H1 (cell line): Measurements from ENCODE around the gene PRR35. TPM values are rescaled to one million over a fixed set of nuclear protein-coding genes. Genes with fewer than 3 reads are reported as not detected.

ENCODE experiments used
- CTCF ChIA-PET: fragments of 300-600 bp; sonication (Branson Sonifier 250); formaldehyde crosslinking; loops from one replicate; lab custom pipeline; 2021; ENCODE audit not compliant: partially characterized antibody; lab: Charles Lee
- POLR2A ChIA-PET: fragments of 300-600 bp; sonication (Branson Sonifier 250); formaldehyde crosslinking; loops from one replicate; lab custom pipeline; 2021; ENCODE audit warnings: inconsistent platforms; ENCODE audit not compliant: partially characterized antibody; lab: Charles Lee
- DNase-seq, 2 experiments: peaks; one replicate each; pipeline versions ENCODE4 v3.0.0 to v3.0.0-alpha.2; 2010 to 2022; ENCODE audit warnings: low spot score in 2 of 2, low read depth in 1 of 2, mixed read lengths in 1 of 2
- FAIRE-seq: peaks from 2 replicates; lab custom pipeline; 2011; peaks lifted over from hg19 to GRCh38; lab: Jason Lieb, UNC
- H2AFZ ChIP-seq: 2 replicates; pipeline ENCODE4 v1.8.1; 2012; ENCODE audit warnings: low read length, inconsistent platforms
- H2AK5ac ChIP-seq: 2 replicates; pipeline ENCODE4 v1.6.1; 2013; ENCODE audit warnings: low read depth, low read length
- H2BK120ac ChIP-seq: replicated peaks from 2 replicates; pipeline ENCODE3; 2013; ENCODE audit warnings: low read depth, low read length, inconsistent platforms
- H2BK12ac ChIP-seq: 2 replicates; pipeline ENCODE4 v1.6.1; 2013; ENCODE audit warnings: low read depth, low read length
- H2BK15ac ChIP-seq: 2 replicates; pipeline ENCODE4 v1.6.1; 2013; ENCODE audit warnings: low read length
- H2BK20ac ChIP-seq: 2 replicates; pipeline ENCODE4 v1.6.1; 2013; ENCODE audit warnings: low read length
- H2BK5ac ChIP-seq: 2 replicates; pipeline ENCODE4 v1.6.1; 2013; ENCODE audit warnings: low read depth, low read length
- H3K14ac ChIP-seq: 2 replicates; pipeline ENCODE4 v1.6.1; 2013; ENCODE audit warnings: inconsistent platforms; ENCODE audit not compliant: insufficient read length
- H3K18ac ChIP-seq: 2 replicates; pipeline ENCODE4 v1.6.1; 2013; ENCODE audit warnings: low read length; ENCODE audit errors: extremely low read depth
- H3K23ac ChIP-seq: 2 replicates; pipeline ENCODE4 v1.6.1; 2013; ENCODE audit warnings: inconsistent platforms; ENCODE audit not compliant: insufficient read length
- H3K23me2 ChIP-seq: 2 replicates; pipeline ENCODE4 v1.6.1; 2013; ENCODE audit warnings: low read depth, low read length
- H3K27ac ChIP-seq: 2 replicates; pipeline ENCODE4 v1.6.1; 2011; ENCODE audit warnings: low read depth, low read length, inconsistent platforms
- H3K27me3 ChIP-seq, 4 experiments: replicated peaks in 1 of 4; 1 replicate in 1 of 4; 2 replicates in 3 of 4; pipeline versions ENCODE4 v1.6.1 to v1.8.1; 2011 to 2013; ENCODE audit warnings: low read length in 3 of 4, mild to moderate bottlenecking in 3 of 4, inconsistent platforms in 2 of 4, mixed read lengths in 2 of 4, moderate library complexity in 1 of 4; ENCODE audit not compliant: control insufficient read depth in 3 of 4, insufficient read depth in 3 of 4; ENCODE audit errors: extremely low read depth in 1 of 4
- H3K36me3 ChIP-seq, 4 experiments: 2 replicates each; pipeline versions ENCODE4 v1.6.1 to v1.8.1; 2011 to 2013; ENCODE audit warnings: mild to moderate bottlenecking in 4 of 4, low read length in 3 of 4, moderate library complexity in 2 of 4, control low read depth in 1 of 4, inconsistent platforms in 1 of 4; ENCODE audit not compliant: insufficient read depth in 4 of 4, control insufficient read depth in 2 of 4
- H3K4ac ChIP-seq: replicated peaks from 2 replicates; pipeline ENCODE3; 2013; ENCODE audit warnings: low read length, low read depth, mixed read lengths, inconsistent platforms; ENCODE audit not compliant: insufficient read length
- H3K4me1 ChIP-seq, 4 experiments: replicated peaks in 1 of 4; 1 replicate in 1 of 4; 2 replicates in 3 of 4; pipeline versions ENCODE4 v1.6.1 to v1.8.1; 2011 to 2013; ENCODE audit warnings: low read length in 3 of 4, inconsistent platforms in 2 of 4, mixed read lengths in 1 of 4; ENCODE audit not compliant: insufficient read depth in 4 of 4, control insufficient read depth in 3 of 4
- H3K4me2 ChIP-seq, 2 experiments: 2 replicates each; pipeline versions ENCODE4 v1.6.1 to v1.8.1; 2011 to 2013; ENCODE audit warnings: low read depth in 2 of 2, low read length in 2 of 2, control low read depth in 1 of 2, inconsistent platforms in 1 of 2, mild to moderate bottlenecking in 1 of 2; ENCODE audit not compliant: insufficient read depth in 1 of 2
- H3K4me3 ChIP-seq, 4 experiments: fragments of 200-600, 300-600 bp in 1 of 4; sonication (generic), shearing (Covaris generic), sonication (Bioruptor Twin) in 1 of 4; 2 replicates each; pipeline versions ENCODE4 v1.5.1 to v1.8.1; 2011 to 2016; ENCODE audit warnings: low read length in 4 of 4, low read depth in 3 of 4, control low read depth in 2 of 4, inconsistent platforms in 2 of 4, mild to moderate bottlenecking in 2 of 4, mixed read lengths in 1 of 4, moderate library complexity in 1 of 4; ENCODE audit not compliant: insufficient read depth in 2 of 4; ENCODE audit errors: extremely low read depth in 1 of 4
- H3K56ac ChIP-seq: replicated peaks from 2 replicates; pipeline ENCODE3; 2013; ENCODE audit warnings: low read depth, mild to moderate bottlenecking, mixed read lengths, low read length, inconsistent platforms; ENCODE audit not compliant: insufficient read length
- H3K79me1 ChIP-seq: 2 replicates; pipeline ENCODE4 v1.6.1; 2013; ENCODE audit warnings: low read depth, low read length, control low read depth
- H3K79me2 ChIP-seq, 2 experiments: 2 replicates each; pipeline versions ENCODE4 v1.6.1 to v1.8.1; 2012 to 2013; ENCODE audit warnings: low read length in 2 of 2, mild to moderate bottlenecking in 2 of 2, inconsistent platforms in 1 of 2; ENCODE audit not compliant: insufficient read depth in 2 of 2, control insufficient read depth in 1 of 2
- H3K9ac ChIP-seq, 4 experiments: replicated peaks in 1 of 4; 1 replicate in 1 of 4; 2 replicates in 3 of 4; pipeline versions ENCODE4 v1.6.1 to v1.8.1; 2011 to 2013; ENCODE audit warnings: low read depth in 3 of 4, low read length in 3 of 4, control low read depth in 2 of 4, mild to moderate bottlenecking in 2 of 4, moderate library complexity in 2 of 4, inconsistent platforms in 1 of 4; ENCODE audit errors: extremely low read depth in 1 of 4
- H3K9me3 ChIP-seq, 2 experiments: 2 replicates each; pipeline versions ENCODE4 v1.6.1 to v1.8.1; 2012 to 2013; ENCODE audit warnings: mild to moderate bottlenecking in 2 of 2, moderate library complexity in 2 of 2, control low read depth in 1 of 2, inconsistent platforms in 1 of 2, low read depth in 1 of 2, low read length in 1 of 2, mixed read lengths in 1 of 2; ENCODE audit not compliant: insufficient read depth in 2 of 2
- H4K20me1 ChIP-seq, 2 experiments: replicated peaks in 1 of 2; 2 replicates each; pipeline versions ENCODE3 to v1.8.1; 2011 to 2013; ENCODE audit warnings: inconsistent platforms in 2 of 2, low read length in 2 of 2, mild to moderate bottlenecking in 1 of 2; ENCODE audit not compliant: insufficient read depth in 2 of 2, control insufficient read depth in 1 of 2
- H4K5ac ChIP-seq: 2 replicates; pipeline ENCODE4 v1.6.1; 2013; ENCODE audit warnings: low read length, low read depth, mixed read lengths, inconsistent platforms; ENCODE audit not compliant: insufficient read length
- H4K8ac ChIP-seq: 2 replicates; pipeline ENCODE4 v1.8.0; 2013; ENCODE audit warnings: mild to moderate bottlenecking, moderate library complexity, low read length, inconsistent platforms; ENCODE audit not compliant: insufficient read depth; ENCODE audit errors: extremely low read depth
- H4K91ac ChIP-seq: replicated peaks from 2 replicates; pipeline ENCODE3; 2013; ENCODE audit warnings: low read length, mixed read lengths, inconsistent platforms; ENCODE audit not compliant: insufficient read length
- ASH2L ChIP-seq: fragments of 200-600, 300-600 bp; sonication (generic); IDR thresholded peaks from one replicate; pipeline ENCODE4 v1.7.1; 2017; ENCODE audit warnings: low read length
- KDM4A ChIP-seq: IDR thresholded peaks from one replicate; pipeline ENCODE4 v1.7.1; 2012; ENCODE audit warnings: low read depth, mild to moderate bottlenecking, moderate library complexity, low read length, inconsistent platforms; ENCODE audit not compliant: severe bottlenecking
- MAFK ChIP-seq: IDR thresholded peaks from 2 replicates; pipeline ENCODE4 v1.6.1; 2012; ENCODE audit warnings: low read depth, mild to moderate bottlenecking, improper control_type of control experiment, low read length
- RFX5 ChIP-seq: IDR thresholded peaks from 2 replicates; pipeline ENCODE4 v1.6.1; 2011; ENCODE audit warnings: low read depth, low read length, improper control_type of control experiment, borderline replicate concordance
- SIN3A ChIP-seq, 2 experiments: IDR thresholded peaks in 1 of 2; conservative IDR thresholded peaks in 1 of 2; 2 replicates each; pipeline ENCODE4 v1.6.1; 2011 to 2012; ENCODE audit warnings: low read length in 2 of 2, improper control_type of control experiment in 1 of 2, low read depth in 1 of 2, mild to moderate bottlenecking in 1 of 2
- TCF12 ChIP-seq: IDR thresholded peaks from 2 replicates; pipeline ENCODE4 v1.6.1; 2011; ENCODE audit warnings: low read depth, mild to moderate bottlenecking, low read length
- WGBS, 2 experiments: shearing (Covaris generic) in 1 of 2; methylation state at CpG; one replicate each; pipeline versions ENCODE4 v1.1.6 to v1.1.7; 2013 to 2015; ENCODE audit warnings: low lambda C conversion rate in 2 of 2, mixed read lengths in 2 of 2, inconsistent platforms in 1 of 2, low coverage in 1 of 2, missing lambda C conversion rate in 1 of 2; ENCODE audit not compliant: insufficient replicate concordance in 2 of 2, insufficient coverage in 1 of 2, insufficient read length in 1 of 2; ENCODE audit errors: extremely low coverage in 1 of 2, missing lambda C conversion rate in 1 of 2; 5-methylcytosine and 5-hydroxymethylcytosine counted together
- polyA plus RNA-seq, 7 experiments: library from polyadenylated mRNA; depleted of rRNA in 3 of 7; stranded (reverse) in 5 of 7; unstranded in 2 of 7; fragments of >200 nt in 5 of 7; fragments of 200-250 nt in 2 of 7; gene quantifications; 1 replicate in 5 of 7; 2 replicates in 1 of 7; 4 replicates in 1 of 7; pipeline versions ENCODE4 v1.2.1 to v1.2.3, GENCODE V29; 2011 to 2013; ENCODE audit warnings: missing spikeins in 2 of 7, mixed read lengths in 2 of 7
- total RNA-seq: library from RNA; stranded (reverse); fragmentation: NEBNext Ultra II Directional; extraction: Animal tissue kit (Norgen Biotek cat#: 25700); gene quantifications from 2 replicates; pipeline ENCODE4 v1.2.1, GENCODE V29; 2021
- TF ChIP-seq, protein P1 (sequence below), 3 experiments: IDR thresholded peaks; 1 replicate in 2 of 3; 2 replicates in 1 of 3; pipeline versions ENCODE4 v1.5.1 to v1.6.1; 2011; ENCODE audit warnings: low read length in 3 of 3, mild to moderate bottlenecking in 3 of 3, inconsistent platforms in 2 of 3, low read depth in 1 of 3, moderate library complexity in 1 of 3; ENCODE audit not compliant: insufficient read depth in 1 of 3; ENCODE audit errors: control extremely low read depth in 1 of 3
- TF ChIP-seq, protein P2 (sequence below): IDR thresholded peaks from 2 replicates; pipeline ENCODE4 v1.6.1; 2011; ENCODE audit warnings: low read length, improper control_type of control experiment

Gene PRR35
- total and polyA plus RNA-seq, 2 of the 8 experiments (the other 6 are each of a cell fraction or from before 2014, with no cell fraction given) = 0.38 to 0.50 TPM

DNA sequence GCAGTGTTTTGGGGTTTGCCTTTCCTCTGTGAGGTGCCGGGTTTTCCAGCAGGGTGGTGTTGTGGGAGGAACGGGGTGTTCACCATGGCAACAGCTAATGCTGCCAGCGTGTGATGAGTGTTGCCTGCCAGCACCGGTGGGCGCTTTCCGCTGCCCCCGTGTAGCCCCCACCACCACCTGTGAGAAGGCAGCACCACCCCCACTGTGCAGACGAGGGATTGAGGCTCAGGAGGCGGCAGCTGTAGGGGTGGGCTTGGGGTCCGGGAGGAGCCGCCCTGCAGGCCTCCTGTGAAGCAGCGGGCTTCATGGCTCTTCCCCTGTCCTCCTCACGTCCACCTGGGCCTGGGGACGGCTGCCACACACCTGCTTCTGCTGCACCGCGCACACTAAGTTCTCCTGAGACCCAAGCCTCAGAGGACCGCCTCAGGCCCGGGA lies 34.9 kb downstream of the PRR35 start:
- CTCF ChIA-PET = interaction anchor here (1.3 to 4.2 kb wide), 4 partner anchors 10 to 48 kb away, joined by 3 to 22 read pairs (median 6); no protein-coding TSS in a partner anchor
- Histone ChIP-seq H2BK15ac (no peak overlapping the region), H2AK5ac (no peak overlapping the region), H4K20me1 (peaks cover 24 to 38% of the 10 kb centered on the region in 2 experiments), H3K36me3 (peaks cover 0 to 3% (median under 1%) of the 10 kb centered on the region in 4 experiments; a peak in 2 of 8 replicates), H3K4me1 (peaks cover 0 to 8% (median 4%) of the 10 kb centered on the region in 4 experiments; a peak in 4 of 7 replicates), H3K56ac (no peak overlapping the region), H3K27me3 (peaks cover 0 to 21% (median 12%) of the 10 kb centered on the region in 4 experiments; a peak in 5 of 7 replicates), H3K9ac (no peak overlapping the region), H3K4me2 (no peak overlapping the region), H3K9me3 (peaks cover 0 to 4% of the 10 kb centered on the region in 2 experiments; a peak in 1 of 4 replicates), H3K27ac (no peak overlapping the region), H3K14ac (no peak overlapping the region), H3K4me3 (no peak overlapping the region), H3K23ac (no peak overlapping the region), H4K91ac (no peak overlapping the region), H4K5ac (no peak overlapping the region), H2BK12ac (no peak overlapping the region), H3K4ac (no peak overlapping the region), H3K79me2 (peaks cover 0 to 16% of the 10 kb centered on the region in 2 experiments; a peak in 3 of 4 replicates), H3K79me1 (peaks cover 18% of the 10 kb centered on the region; the same call in 1 of the 2 replicates), H2BK120ac (no peak overlapping the region), H2BK5ac (no peak overlapping the region), H3K23me2 (peaks cover 7% of the 10 kb centered on the region), H2AFZ (no peak overlapping the region), H4K8ac (no peak overlapping the region), H2BK20ac (no peak overlapping the region), H3K18ac (no peak overlapping the region)
- DNase-seq (no peak), FAIRE-seq (no peak)
- 86% methylated on average over 14 of the region's 18 CpGs; no CpG with 5 or more reads in 1 of the 2 experiments for WGBS, 2 experiments
- POLR2A ChIA-PET = interaction anchor here (1.6 to 2.6 kb wide), 2 partner anchors 9 to 16 kb away, joined by 3 to 8 read pairs; no protein-coding TSS in a partner anchor
- TF ChIP-seq RFX5 (no peak), KDM4A (no peak), SIN3A (conservative IDR thresholded peaks at IDR 0.05 in 1 of 2, IDR thresholded peaks at IDR 0.05 in 1 of 2; ENCODE audit: low read depth in 1 of 2, low read length in 2 of 2) (no peak), ASH2L (no peak), TCF12 (no peak), MAFK (no peak)
- TF ChIP-seq, protein P1, sequence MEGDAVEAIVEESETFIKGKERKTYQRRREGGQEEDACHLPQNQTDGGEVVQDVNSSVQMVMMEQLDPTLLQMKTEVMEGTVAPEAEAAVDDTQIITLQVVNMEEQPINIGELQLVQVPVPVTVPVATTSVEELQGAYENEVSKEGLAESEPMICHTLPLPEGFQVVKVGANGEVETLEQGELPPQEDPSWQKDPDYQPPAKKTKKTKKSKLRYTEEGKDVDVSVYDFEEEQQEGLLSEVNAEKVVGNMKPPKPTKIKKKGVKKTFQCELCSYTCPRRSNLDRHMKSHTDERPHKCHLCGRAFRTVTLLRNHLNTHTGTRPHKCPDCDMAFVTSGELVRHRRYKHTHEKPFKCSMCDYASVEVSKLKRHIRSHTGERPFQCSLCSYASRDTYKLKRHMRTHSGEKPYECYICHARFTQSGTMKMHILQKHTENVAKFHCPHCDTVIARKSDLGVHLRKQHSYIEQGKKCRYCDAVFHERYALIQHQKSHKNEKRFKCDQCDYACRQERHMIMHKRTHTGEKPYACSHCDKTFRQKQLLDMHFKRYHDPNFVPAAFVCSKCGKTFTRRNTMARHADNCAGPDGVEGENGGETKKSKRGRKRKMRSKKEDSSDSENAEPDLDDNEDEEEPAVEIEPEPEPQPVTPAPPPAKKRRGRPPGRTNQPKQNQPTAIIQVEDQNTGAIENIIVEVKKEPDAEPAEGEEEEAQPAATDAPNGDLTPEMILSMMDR (IDR thresholded peaks at IDR 0.05; ENCODE audit: control extremely low read depth in 1 of 3, insufficient read depth in 1 of 3, low read depth in 1 of 3, low read length in 3 of 3) = no peak
- TF ChIP-seq, protein P2, sequence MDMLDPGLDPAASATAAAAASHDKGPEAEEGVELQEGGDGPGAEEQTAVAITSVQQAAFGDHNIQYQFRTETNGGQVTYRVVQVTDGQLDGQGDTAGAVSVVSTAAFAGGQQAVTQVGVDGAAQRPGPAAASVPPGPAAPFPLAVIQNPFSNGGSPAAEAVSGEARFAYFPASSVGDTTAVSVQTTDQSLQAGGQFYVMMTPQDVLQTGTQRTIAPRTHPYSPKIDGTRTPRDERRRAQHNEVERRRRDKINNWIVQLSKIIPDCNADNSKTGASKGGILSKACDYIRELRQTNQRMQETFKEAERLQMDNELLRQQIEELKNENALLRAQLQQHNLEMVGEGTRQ = no peak
